NB4 (cell line): ENCODE results near the gene DOCK7.

Source experiments
- DNase-seq: peaks from one replicate; pipeline ENCODE4 v3.0.0; 2010; ENCODE audit warnings: low read depth
- H3K4me3 ChIP-seq: one replicate; pipeline ENCODE4 v1.5.1; 2011; ENCODE audit warnings: mild to moderate bottlenecking, low read depth, low read length, moderate library complexity
- MYC ChIP-seq: IDR thresholded peaks from 2 replicates; pipeline ENCODE4 v1.6.1; 2011; ENCODE audit warnings: low read depth, low read length
- POLR2A ChIP-seq: IDR thresholded peaks from 2 replicates; pipeline ENCODE4 v1.6.1; 2011; ENCODE audit warnings: mild to moderate bottlenecking; ENCODE audit not compliant: insufficient read length; ENCODE audit errors: extremely low read depth
- TF ChIP-seq, protein P1 (sequence below): IDR thresholded peaks from 2 replicates; pipeline ENCODE4 v1.6.1; 2011; ENCODE audit warnings: low read depth, low read length
- TF ChIP-seq, protein P2 (sequence below): IDR thresholded peaks from one replicate; pipeline ENCODE4 v1.5.1; 2012; ENCODE audit warnings: low read depth, low read length

DOCK7 gene

DNA sequence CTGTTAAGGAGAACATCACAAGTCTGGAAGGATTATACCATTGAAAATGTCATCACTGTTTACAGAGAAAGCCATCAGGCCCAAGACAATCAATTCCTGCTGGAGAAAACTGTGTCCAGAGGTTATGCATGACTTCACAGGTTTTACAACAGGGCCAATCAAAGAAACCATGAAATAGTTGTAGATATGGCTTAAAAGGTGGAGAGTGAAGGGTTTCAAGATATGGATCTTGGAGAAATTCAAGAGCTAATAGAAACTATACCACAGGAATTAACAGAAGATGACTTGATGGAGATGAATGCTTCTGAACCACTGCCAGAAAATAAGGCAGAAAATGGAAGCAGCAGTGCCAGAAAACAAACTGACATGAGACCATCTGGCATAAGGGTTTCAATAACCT lies 221.1 kb downstream of the DOCK7 start:
- no peak for DNase-seq
- TF ChIP-seq, protein P1, sequence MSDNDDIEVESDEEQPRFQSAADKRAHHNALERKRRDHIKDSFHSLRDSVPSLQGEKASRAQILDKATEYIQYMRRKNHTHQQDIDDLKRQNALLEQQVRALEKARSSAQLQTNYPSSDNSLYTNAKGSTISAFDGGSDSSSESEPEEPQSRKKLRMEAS = no peak
- TF ChIP-seq MYC = no peak
- TF ChIP-seq, protein P2, sequence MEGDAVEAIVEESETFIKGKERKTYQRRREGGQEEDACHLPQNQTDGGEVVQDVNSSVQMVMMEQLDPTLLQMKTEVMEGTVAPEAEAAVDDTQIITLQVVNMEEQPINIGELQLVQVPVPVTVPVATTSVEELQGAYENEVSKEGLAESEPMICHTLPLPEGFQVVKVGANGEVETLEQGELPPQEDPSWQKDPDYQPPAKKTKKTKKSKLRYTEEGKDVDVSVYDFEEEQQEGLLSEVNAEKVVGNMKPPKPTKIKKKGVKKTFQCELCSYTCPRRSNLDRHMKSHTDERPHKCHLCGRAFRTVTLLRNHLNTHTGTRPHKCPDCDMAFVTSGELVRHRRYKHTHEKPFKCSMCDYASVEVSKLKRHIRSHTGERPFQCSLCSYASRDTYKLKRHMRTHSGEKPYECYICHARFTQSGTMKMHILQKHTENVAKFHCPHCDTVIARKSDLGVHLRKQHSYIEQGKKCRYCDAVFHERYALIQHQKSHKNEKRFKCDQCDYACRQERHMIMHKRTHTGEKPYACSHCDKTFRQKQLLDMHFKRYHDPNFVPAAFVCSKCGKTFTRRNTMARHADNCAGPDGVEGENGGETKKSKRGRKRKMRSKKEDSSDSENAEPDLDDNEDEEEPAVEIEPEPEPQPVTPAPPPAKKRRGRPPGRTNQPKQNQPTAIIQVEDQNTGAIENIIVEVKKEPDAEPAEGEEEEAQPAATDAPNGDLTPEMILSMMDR = no peak
- TF ChIP-seq POLR2A = no peak
- H3K4me3 ChIP-seq = no peak overlapping the region

DNA sequence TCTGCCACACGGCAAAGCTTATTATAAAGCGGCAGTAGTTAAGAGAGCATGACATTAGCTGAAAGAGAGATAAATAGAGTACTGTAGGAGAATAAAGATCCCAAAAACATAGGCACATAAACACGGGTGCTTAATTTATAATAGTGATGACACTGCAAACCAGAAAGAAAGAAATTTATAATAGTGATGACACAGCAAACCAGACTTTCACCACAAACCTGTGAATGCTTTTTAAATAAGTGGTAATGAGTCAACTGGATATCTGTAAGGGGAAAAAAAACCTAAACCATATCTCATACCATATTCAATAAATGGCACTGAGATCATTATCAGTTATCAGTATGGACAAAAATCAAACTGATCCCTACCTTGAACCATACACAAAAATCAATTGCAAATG lies 225.8 kb downstream of the DOCK7 start:
- no peak for DNase-seq
- TF ChIP-seq, protein P1 = no peak
- TF ChIP-seq, protein P2 = no peak
- no peak for TF ChIP-seq POLR2A
- TF ChIP-seq MYC = no peak
- no peak overlapping the region for H3K4me3 ChIP-seq

DNA sequence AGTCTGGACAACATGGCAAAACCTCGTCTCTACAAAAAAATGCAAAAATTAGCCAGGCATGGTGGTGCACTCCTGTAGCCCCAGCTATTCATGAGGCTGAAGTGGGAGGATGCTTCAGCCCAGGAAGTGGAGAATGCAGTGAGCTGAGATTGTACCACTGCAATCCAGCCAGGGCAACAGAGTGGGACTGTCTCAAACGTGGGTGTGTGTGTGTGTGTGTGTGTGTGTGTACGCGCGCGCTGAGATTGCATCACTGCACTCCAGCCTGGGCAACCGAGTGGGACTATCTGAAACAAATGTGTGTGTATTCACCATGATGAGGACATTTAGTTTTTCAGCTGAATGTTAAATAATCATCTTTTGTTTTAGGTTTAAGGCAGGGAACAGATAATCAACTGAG lies 230.2 kb downstream of the DOCK7 start:
- TF ChIP-seq, protein P2 = no peak
- TF ChIP-seq, protein P1 = no peak
- TF ChIP-seq POLR2A = no peak
- TF ChIP-seq MYC = no peak
- H3K4me3 ChIP-seq = no peak overlapping the region
- DNase-seq = no peak

DNA sequence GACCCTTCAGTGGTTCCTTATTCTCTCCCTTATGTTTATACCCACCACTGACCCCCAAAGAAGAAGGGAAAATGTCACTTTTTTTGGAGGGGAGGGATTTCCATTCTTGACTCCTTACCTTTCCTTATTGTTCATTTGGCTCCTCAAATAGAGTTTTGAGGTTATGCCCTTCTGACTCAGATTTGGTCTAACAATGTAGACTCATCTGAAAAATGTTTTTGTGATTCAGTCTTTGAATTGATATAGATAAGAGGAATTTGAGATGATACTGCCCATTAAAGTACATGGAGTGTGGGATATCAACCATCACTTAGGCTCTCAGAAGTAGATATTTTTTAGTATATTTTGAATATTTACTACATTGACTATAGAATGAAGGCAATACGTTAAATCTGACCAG lies 235.2 kb downstream of the DOCK7 start:
- H3K4me3 ChIP-seq = no peak overlapping the region
- TF ChIP-seq POLR2A (no peak), MYC (no peak)
- TF ChIP-seq, protein P1 = no peak
- TF ChIP-seq, protein P2 = no peak
- no peak for DNase-seq

DNA sequence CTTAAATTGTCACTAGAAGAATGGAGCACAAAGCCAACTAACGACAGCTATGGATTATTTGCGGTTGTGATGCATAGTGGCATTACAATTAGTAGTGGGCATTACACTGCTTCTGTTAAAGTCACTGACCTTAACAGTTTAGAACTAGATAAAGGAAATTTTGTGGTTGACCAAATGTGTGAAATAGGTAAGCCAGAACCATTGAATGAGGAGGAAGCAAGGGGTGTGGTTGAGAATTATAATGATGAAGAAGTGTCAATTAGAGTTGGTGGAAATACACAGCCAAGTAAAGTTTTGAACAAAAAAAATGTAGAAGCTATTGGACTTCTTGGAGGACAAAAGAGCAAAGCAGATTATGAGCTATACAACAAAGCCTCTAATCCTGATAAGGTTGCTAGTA lies 237.9 kb downstream of the DOCK7 start:
- no peak overlapping the region for H3K4me3 ChIP-seq
- no peak for TF ChIP-seq MYC
- TF ChIP-seq, protein P1 = no peak
- TF ChIP-seq, protein P2 = no peak
- TF ChIP-seq POLR2A = no peak
- DNase-seq = no peak

DNA sequence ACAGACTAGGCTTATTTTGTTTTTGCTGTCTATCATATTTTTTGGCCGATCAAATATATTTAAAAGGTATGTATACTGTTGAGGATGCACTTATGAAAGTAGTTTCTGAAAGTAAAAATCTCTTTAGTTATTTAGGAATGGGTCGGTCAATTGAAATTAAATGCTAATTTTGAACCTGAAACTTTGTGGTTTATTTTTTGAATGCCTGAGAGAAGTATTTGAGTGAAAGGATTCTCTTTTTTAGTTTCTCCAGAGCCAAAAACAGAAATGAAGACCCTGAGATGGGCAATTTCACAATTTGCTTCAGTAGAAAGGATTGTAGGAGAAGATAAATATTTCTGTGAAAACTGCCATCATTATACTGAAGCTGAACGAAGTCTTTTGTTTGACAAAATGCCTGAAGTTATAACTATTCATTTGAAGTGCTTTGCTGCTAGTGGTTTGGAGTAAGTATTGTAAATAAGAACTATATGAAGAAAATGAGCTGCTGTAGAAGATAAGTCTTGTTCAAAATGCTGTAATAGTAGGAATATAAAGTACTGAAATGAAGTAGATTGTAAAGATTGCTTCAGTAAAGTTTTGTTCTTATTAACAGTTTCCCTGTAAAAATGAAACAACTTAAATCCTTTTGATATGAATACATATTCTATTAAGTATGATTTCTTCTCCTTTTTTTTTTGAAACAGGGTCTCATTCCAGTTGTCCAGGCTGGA lies 239.8 kb downstream of the DOCK7 start:
- no peak for DNase-seq
- no peak for TF ChIP-seq POLR2A
- TF ChIP-seq, protein P1 = no peak
- no peak for TF ChIP-seq MYC
- TF ChIP-seq, protein P2 = no peak
- no peak overlapping the region for H3K4me3 ChIP-seq
